ENCODE measurements around the gene ARID1B. TPM values are rescaled to one million over a fixed set of nuclear protein-coding genes. Genes with fewer than 3 reads are reported as not detected.
A peak's percentile ranks its signal among the peaks of the same experiment; 100 is the strongest.

Gene ARID1B
- total and polyA plus RNA-seq, 12 donors: 11.2 to 63.2 (median 52.2) TPM

GRCh38 chr6:157200611-157201010, 423.4 kb downstream of the ARID1B start:
- TF ChIP-seq, protein P1, sequence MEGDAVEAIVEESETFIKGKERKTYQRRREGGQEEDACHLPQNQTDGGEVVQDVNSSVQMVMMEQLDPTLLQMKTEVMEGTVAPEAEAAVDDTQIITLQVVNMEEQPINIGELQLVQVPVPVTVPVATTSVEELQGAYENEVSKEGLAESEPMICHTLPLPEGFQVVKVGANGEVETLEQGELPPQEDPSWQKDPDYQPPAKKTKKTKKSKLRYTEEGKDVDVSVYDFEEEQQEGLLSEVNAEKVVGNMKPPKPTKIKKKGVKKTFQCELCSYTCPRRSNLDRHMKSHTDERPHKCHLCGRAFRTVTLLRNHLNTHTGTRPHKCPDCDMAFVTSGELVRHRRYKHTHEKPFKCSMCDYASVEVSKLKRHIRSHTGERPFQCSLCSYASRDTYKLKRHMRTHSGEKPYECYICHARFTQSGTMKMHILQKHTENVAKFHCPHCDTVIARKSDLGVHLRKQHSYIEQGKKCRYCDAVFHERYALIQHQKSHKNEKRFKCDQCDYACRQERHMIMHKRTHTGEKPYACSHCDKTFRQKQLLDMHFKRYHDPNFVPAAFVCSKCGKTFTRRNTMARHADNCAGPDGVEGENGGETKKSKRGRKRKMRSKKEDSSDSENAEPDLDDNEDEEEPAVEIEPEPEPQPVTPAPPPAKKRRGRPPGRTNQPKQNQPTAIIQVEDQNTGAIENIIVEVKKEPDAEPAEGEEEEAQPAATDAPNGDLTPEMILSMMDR (IDR thresholded peaks at IDR 0.05): no peak
- 94 to 95% methylated on average over 17 of the region's 17 CpGs for WGBS, 2 donors
- peaks cover 0 to 17% (median 10%) of the 10 kb centered on the region in 9 donors for H3K4me1 ChIP-seq
- H3K36me3 ChIP-seq: peaks cover 0 to 99% (median 33%) of the 10 kb centered on the region in 9 donors
- peak in 1 of 8 donors; percentile 27 for ATAC-seq
- H3K4me3 ChIP-seq: no peak overlapping the region
- no peaks in the 10 kb centered on the region for H3K9me3 ChIP-seq
- no peaks in the 10 kb centered on the region for H3K27me3 ChIP-seq
- no peak overlapping the region for H3K27ac ChIP-seq
- intact Hi-C loops (cut with DNase I): no loop called here
- DNase-seq: no peak

- H3K4me1 ChIP-seq: peaks cover 0 to 17% (median 10%) of the 10 kb centered on the region in 9 donors
- peak in 1 of 8 donors; percentile 8 for ATAC-seq
- intact Hi-C loops (cut with DNase I): no loop called here
Measured at GRCh38 chr6:157201083-157201482, 423.9 kb downstream of the ARID1B start.

DNA sequence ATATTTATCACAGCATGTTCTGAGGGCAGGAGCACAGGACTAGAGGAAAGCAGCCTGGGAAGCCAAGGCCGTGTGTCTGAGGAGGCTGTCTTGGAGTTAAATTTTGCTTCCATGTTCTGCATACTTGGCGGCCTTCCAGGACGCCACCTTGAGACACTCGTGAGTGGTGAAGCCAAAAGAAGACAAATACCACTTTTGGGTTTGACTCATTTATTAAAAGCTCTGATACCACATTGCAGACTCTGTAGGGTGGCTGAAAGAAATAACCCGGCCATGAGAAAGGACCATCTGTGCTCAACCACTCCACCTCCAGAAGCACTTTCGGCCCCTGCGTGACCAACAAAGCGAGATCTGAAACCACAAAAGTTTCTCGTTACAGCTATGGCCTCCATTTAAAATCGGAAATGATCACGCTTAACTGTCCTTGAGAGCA, 426.1 kb downstream of the ARID1B start:
- no peaks in the 10 kb centered on the region for H3K9me3 ChIP-seq
- no peak overlapping the region for H3K27ac ChIP-seq
- no peak for ATAC-seq
- WGBS, 2 donors: 85 to 86% methylated on average over 11 of the region's 11 CpGs
- H3K4me1 ChIP-seq: peaks cover 0 to 12% (median 8%) of the 10 kb centered on the region in 9 donors
- H3K4me3 ChIP-seq: no peak overlapping the region
- intact Hi-C loops (cut with DNase I): no loop called here
- no peak for DNase-seq
- peaks cover 0 to 100% (median 42%) of the 10 kb centered on the region in 9 donors for H3K36me3 ChIP-seq
- H3K27me3 ChIP-seq: no peaks in the 10 kb centered on the region
- TF ChIP-seq, protein P1 (IDR thresholded peaks at IDR 0.05): no peak

More at GRCh38 chr6:157201083-157201482, 423.9 kb downstream of the ARID1B start:
- Histone ChIP-seq H3K27ac (no peak overlapping the region), H3K36me3 (peaks cover 0 to 99% (median 33%) of the 10 kb centered on the region in 9 donors), H3K9me3 (no peaks in the 10 kb centered on the region), H3K4me3 (no peak overlapping the region), H3K27me3 (no peaks in the 10 kb centered on the region)
- 95 to 97% methylated on average over 17 of the region's 17 CpGs for WGBS, 2 donors
- TF ChIP-seq, protein P1 (IDR thresholded peaks at IDR 0.05): no peak
- no peak for DNase-seq

DNA sequence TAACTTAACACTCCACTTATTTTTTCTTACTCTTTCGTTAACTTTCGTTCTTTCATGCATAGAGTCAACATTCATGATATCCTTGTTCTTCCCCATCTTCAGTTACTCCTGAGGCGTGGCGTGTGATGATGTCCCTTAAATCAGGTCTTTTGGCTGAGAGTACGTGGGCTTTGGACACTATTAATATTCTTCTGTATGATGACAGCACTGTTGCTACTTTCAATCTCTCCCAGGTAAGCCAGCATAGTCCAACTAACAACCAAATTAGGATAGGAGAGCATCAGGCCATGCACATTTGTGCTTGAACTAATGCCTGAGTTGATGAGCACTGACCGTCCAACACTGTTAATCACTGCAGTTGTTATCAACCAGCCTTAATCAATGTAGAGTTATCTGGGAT, 426.6 kb downstream of the ARID1B start:
- TF ChIP-seq, protein P1 (IDR thresholded peaks at IDR 0.05): no peak
- Histone ChIP-seq H3K4me1 (peaks cover 0 to 7% (median 4%) of the 10 kb centered on the region in 9 donors), H3K36me3 (peaks cover 0 to 100% (median 42%) of the 10 kb centered on the region in 9 donors), H3K27me3 (no peaks in the 10 kb centered on the region), H3K27ac (no peak overlapping the region), H3K4me3 (no peak overlapping the region), H3K9me3 (no peaks in the 10 kb centered on the region)
- no peak for DNase-seq
- 97 to 98% methylated on average over 6 of the region's 6 CpGs for WGBS, 2 donors
- no peak for ATAC-seq
- intact Hi-C loops (cut with DNase I): no loop called here

Measured in heart right ventricle (tissue), 16 donors.